ENCODE data around the gene OPCML. TPM values are rescaled to one million over a fixed set of nuclear protein-coding genes. Genes with fewer than 3 reads are reported as not detected.

OPCML gene
- total RNA-seq, 4 donors from 2014 or later, result not detected

GRCh38 chr11:132876239-132876638, 656.1 kb downstream of the OPCML start:
- no peak overlapping the region for H3K27ac ChIP-seq
- H3K9me3 ChIP-seq, result no peaks in the 10 kb centered on the region
- in situ Hi-C loops (cut with MboI; ENCODE audit: low pct_ligation_motif_present in 1 of 4, low pct_unique_long_range_greater_than_20kb in 1 of 4, low sequenced_read_pairs in 3 of 4) (no loop called here), intact Hi-C loops (cut with DNase I; ENCODE audit: low total_unique reads) (no loop called here)
- 33 to 43% methylated on average over 2 to 3 of the region's 3 CpGs for WGBS, 2 donors (ENCODE audit: low coverage in 1 of 2)
- H3K27me3 ChIP-seq, result no peaks in the 10 kb centered on the region
- no peak for TF ChIP-seq POLR2AphosphoS5 (IDR thresholded peaks at IDR 0.05)
- TF ChIP-seq EP300 (IDR thresholded peaks at IDR 0.05; ENCODE audit: low read depth), result no peak
- TF ChIP-seq, protein P1, sequence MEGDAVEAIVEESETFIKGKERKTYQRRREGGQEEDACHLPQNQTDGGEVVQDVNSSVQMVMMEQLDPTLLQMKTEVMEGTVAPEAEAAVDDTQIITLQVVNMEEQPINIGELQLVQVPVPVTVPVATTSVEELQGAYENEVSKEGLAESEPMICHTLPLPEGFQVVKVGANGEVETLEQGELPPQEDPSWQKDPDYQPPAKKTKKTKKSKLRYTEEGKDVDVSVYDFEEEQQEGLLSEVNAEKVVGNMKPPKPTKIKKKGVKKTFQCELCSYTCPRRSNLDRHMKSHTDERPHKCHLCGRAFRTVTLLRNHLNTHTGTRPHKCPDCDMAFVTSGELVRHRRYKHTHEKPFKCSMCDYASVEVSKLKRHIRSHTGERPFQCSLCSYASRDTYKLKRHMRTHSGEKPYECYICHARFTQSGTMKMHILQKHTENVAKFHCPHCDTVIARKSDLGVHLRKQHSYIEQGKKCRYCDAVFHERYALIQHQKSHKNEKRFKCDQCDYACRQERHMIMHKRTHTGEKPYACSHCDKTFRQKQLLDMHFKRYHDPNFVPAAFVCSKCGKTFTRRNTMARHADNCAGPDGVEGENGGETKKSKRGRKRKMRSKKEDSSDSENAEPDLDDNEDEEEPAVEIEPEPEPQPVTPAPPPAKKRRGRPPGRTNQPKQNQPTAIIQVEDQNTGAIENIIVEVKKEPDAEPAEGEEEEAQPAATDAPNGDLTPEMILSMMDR (IDR thresholded peaks at IDR 0.05), result no peak
- no peak for TF ChIP-seq POLR2A (IDR thresholded peaks at IDR 0.05)
- H3K4me1 ChIP-seq, result no peaks in the 10 kb centered on the region
- no peak overlapping the region for H3K4me3 ChIP-seq
- no peaks in the 10 kb centered on the region for H3K36me3 ChIP-seq
- DNase-seq, result no peak

- 55 to 61% methylated on average over 5 to 6 of the region's 6 CpGs for WGBS, 2 donors (ENCODE audit: low coverage in 1 of 2)
- H3K4me1 ChIP-seq, result no peaks in the 10 kb centered on the region
- in situ Hi-C loops (cut with MboI; ENCODE audit: low pct_ligation_motif_present in 1 of 4, low pct_unique_long_range_greater_than_20kb in 1 of 4, low sequenced_read_pairs in 3 of 4) (no loop called here), intact Hi-C loops (cut with DNase I; ENCODE audit: low total_unique reads) (no loop called here)
- H3K27me3 ChIP-seq, result no peaks in the 10 kb centered on the region
- no peaks in the 10 kb centered on the region for H3K9me3 ChIP-seq
- no peak for TF ChIP-seq EP300 (IDR thresholded peaks at IDR 0.05; ENCODE audit: low read depth)
- no peak for DNase-seq
- no peaks in the 10 kb centered on the region for H3K36me3 ChIP-seq
- H3K27ac ChIP-seq, result no peak overlapping the region
- H3K4me3 ChIP-seq, result no peak overlapping the region
Measured at GRCh38 chr11:132874638-132875037, 657.7 kb downstream of the OPCML start.

DNA sequence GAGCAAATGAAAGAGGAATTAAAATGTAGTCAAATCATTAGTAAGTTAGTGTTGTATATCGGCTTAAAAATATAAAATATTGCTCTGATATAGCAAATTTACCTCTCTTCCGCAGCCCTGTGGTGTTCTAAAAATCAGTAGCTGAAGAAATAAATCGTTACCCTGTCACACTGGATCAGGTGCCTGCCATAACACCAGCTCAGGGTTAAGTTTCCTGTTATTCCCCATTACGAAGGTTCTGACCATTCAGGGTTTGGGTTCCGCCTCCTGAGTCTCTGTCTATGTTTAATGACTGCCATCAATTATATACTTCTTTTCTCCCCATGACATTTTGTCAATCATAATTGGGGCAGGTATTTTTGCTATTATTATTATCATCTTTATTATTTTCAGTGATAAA, 658.5 kb downstream of the OPCML start:
- Histone ChIP-seq H3K27ac (no peak overlapping the region), H3K36me3 (no peaks in the 10 kb centered on the region), H3K27me3 (no peaks in the 10 kb centered on the region), H3K9me3 (no peaks in the 10 kb centered on the region), H3K4me3 (no peak overlapping the region), H3K4me1 (no peaks in the 10 kb centered on the region)
- in situ Hi-C loops (cut with MboI; ENCODE audit: low pct_ligation_motif_present in 1 of 4, low pct_unique_long_range_greater_than_20kb in 1 of 4, low sequenced_read_pairs in 3 of 4), result no loop called here
- no peak for TF ChIP-seq POLR2AphosphoS5 (IDR thresholded peaks at IDR 0.05)
- no peak for TF ChIP-seq EP300 (IDR thresholded peaks at IDR 0.05; ENCODE audit: low read depth)
- no peak for TF ChIP-seq POLR2A (IDR thresholded peaks at IDR 0.05)
- TF ChIP-seq, protein P1 (IDR thresholded peaks at IDR 0.05), result no peak
- intact Hi-C loops (cut with DNase I; ENCODE audit: low total_unique reads), result no loop called here
- DNase-seq, result no peak
- 67 to 78% methylated on average over 5 of the region's 5 CpGs for WGBS, 2 donors (ENCODE audit: low coverage in 1 of 2)

DNA sequence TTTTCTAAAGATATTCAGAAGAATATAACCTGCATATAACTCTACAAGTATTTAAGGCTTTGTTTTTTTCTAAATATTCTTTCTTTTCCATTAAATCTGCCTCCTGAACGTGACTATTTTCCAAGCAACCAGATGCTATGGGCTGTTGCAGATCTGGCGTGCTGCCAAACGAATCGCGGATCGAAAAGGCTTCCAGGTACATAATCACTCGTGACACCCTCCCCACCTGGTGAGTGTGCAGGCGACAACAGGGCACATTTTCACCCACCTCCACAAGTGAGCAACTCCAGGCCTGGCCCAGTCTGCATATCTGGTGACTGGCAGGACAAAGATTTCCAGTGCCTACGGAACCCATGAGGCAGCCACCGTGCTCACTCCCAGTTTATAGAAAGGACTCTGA, 660.1 kb downstream of the OPCML start:
- Histone ChIP-seq H3K27ac (no peak overlapping the region), H3K4me3 (no peak overlapping the region), H3K4me1 (no peaks in the 10 kb centered on the region), H3K36me3 (no peaks in the 10 kb centered on the region), H3K27me3 (no peaks in the 10 kb centered on the region), H3K9me3 (no peaks in the 10 kb centered on the region)
- TF ChIP-seq, protein P1 (IDR thresholded peaks at IDR 0.05), result no peak
- TF ChIP-seq EP300 (IDR thresholded peaks at IDR 0.05; ENCODE audit: low read depth) (no peak), POLR2AphosphoS5 (IDR thresholded peaks at IDR 0.05) (no peak), POLR2A (IDR thresholded peaks at IDR 0.05) (no peak)
- intact Hi-C loops (cut with DNase I; ENCODE audit: low total_unique reads), result no loop called here
- in situ Hi-C loops (cut with MboI; ENCODE audit: low pct_ligation_motif_present in 1 of 4, low pct_unique_long_range_greater_than_20kb in 1 of 4, low sequenced_read_pairs in 3 of 4), result no loop called here
- 71 to 82% methylated on average over 8 to 10 of the region's 10 CpGs for WGBS, 2 donors (ENCODE audit: low coverage in 1 of 2)
- no peak for DNase-seq

DNA sequence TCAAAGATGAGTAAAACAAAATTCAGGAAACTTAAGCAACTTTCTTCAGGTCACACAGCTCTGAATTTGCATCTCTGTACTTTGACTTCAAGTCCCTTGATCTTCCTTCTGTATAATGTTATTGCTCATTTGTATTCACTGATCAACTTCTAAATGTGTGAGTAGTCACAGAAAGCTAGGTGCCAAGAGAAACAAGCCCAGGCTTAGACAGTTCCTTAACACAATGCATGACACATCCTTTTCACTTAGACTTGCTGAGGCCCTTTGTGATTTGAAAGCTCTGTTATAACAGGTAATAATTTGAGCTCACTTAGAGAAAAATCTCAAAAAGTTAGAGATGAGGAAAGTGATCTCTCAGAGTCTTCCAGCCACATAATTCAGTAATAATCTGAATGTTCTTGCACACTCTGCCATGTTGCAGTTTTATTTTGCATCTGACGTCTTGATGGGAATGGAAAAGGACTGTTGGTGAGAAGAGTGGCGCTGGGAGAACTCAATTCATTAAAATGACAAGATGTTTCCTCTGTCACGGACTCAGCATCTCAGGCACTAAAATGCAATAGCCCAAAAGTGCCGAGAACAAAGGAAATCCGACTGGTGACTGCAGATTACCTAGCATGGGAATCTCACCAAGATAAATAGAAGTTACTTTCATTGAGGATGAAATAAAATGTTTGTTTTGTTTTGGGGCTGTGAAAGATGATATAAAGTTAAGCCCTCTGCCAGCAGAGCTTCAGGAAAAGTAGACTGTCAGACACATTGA, 665.3 kb downstream of the OPCML start:
- intact Hi-C loops (cut with DNase I; ENCODE audit: low total_unique reads), result no loop called here
- no peaks in the 10 kb centered on the region for H3K4me1 ChIP-seq
- WGBS, 2 donors (ENCODE audit: low coverage in 1 of 2), result 41% methylated on average over 4 to 5 of the region's 5 CpGs
- H3K9me3 ChIP-seq, result no peaks in the 10 kb centered on the region
- TF ChIP-seq POLR2A (IDR thresholded peaks at IDR 0.05) (no peak), EP300 (IDR thresholded peaks at IDR 0.05; ENCODE audit: low read depth) (no peak), POLR2AphosphoS5 (IDR thresholded peaks at IDR 0.05) (no peak)
- TF ChIP-seq, protein P1 (IDR thresholded peaks at IDR 0.05), result no peak
- H3K27me3 ChIP-seq, result no peaks in the 10 kb centered on the region
- in situ Hi-C loops (cut with MboI; ENCODE audit: low pct_ligation_motif_present in 1 of 4, low pct_unique_long_range_greater_than_20kb in 1 of 4, low sequenced_read_pairs in 3 of 4), result no loop called here
- no peak overlapping the region for H3K4me3 ChIP-seq
- H3K27ac ChIP-seq, result no peak overlapping the region
- no peak for DNase-seq
- no peaks in the 10 kb centered on the region for H3K36me3 ChIP-seq

All from transverse colon (tissue), 4 donors.